Ascending aorta (tissue), 2 donors: ENCODE data around the gene OR4C15. TPM values are rescaled to one million over a fixed set of nuclear protein-coding genes. Genes with fewer than 3 reads are reported as not detected.

Experiments
- DNase-seq, 2 donors: peaks; one replicate each; pipeline ENCODE4 v3.0.0-alpha.2; 2019; ENCODE audit warnings: low spot score in 2 of 2
- H3K27ac ChIP-seq, 2 donors: fragments of 200-600 bp; sonication (generic); one replicate each; pipeline ENCODE4 v1.5.1; 2016 to 2017; ENCODE audit warnings: mild to moderate bottlenecking in 1 of 2
- H3K27me3 ChIP-seq: fragments of 200-600 bp; sonication (generic); one replicate; pipeline ENCODE4 v1.5.1; 2017
- H3K36me3 ChIP-seq, 2 donors: fragments of 200-600 bp; sonication (generic); one replicate each; pipeline ENCODE4 v1.5.1; 2016
- H3K4me1 ChIP-seq, 2 donors: fragments of 200-600 bp; sonication (generic); one replicate each; pipeline ENCODE4 v1.5.1; 2016 to 2017; ENCODE audit warnings: mild to moderate bottlenecking in 1 of 2
- H3K4me3 ChIP-seq, 2 donors: fragments of 200-600 bp; sonication (generic); one replicate each; pipeline ENCODE4 v1.5.1; 2016 to 2017; ENCODE audit warnings: mild to moderate bottlenecking in 1 of 2
- H3K9me3 ChIP-seq, 2 donors: fragments of 200-600 bp; sonication (generic); one replicate each; pipeline ENCODE4 v1.5.1; 2016
- CTCF ChIP-seq, 3 experiments: fragments of 200-600 bp in 2 of 3; fragments of 450-650 bp in 1 of 3; sonication (generic) in 2 of 3; IDR thresholded peaks; one replicate each; pipeline ENCODE4 v1.5.1; 2016 to 2019; ENCODE audit warnings: antibody characterized with exemption in 3 of 3, mild to moderate bottlenecking in 1 of 3, moderate library complexity in 1 of 3
- intact Hi-C: fragments of 100-400 bp; cut with DNase I; formaldehyde crosslinking; loops from one replicate; pipeline ENCODE4 v1.15.1; 2023
- total RNA-seq: library from RNA; depleted of rRNA; stranded (reverse); fragments of >200 nt; gene quantifications from one replicate; pipeline ENCODE4 v1.1.0, GENCODE V29; 2016

OR4C15 gene
- not detected for total RNA-seq

- no peaks in the 10 kb centered on the region for H3K4me1 ChIP-seq
- DNase-seq = no peak
- H3K27ac ChIP-seq = no peak within 1 kb of the TSS
- no peak within 1 kb of the TSS for H3K4me3 ChIP-seq
- no peaks in the 10 kb centered on the region for H3K27me3 ChIP-seq
- TF ChIP-seq CTCF (IDR thresholded peaks at IDR 0.05) = no peak
- no peaks in the 10 kb centered on the region for H3K36me3 ChIP-seq
- no peaks in the 10 kb centered on the region for H3K9me3 ChIP-seq
- intact Hi-C loops = no loop called here
Measured at GRCh38 chr11:55554169-55554568, at the start of gene OR4C15. OR4C15 (plus strand) TSS chr11:55554469; CDS start chr11:55554469, 0 bp downstream.

GRCh38 chr11:55571828-55572227, 17.6 kb downstream of the OR4C15 start, which contains the start of gene OR4C16:
OR4C16 (plus strand) TSS chr11:55572128; CDS start chr11:55572128, 0 bp downstream.
- H3K27me3 ChIP-seq = no peaks in the 10 kb centered on the region
- H3K9me3 ChIP-seq = no peaks in the 10 kb centered on the region
- intact Hi-C loops = no loop called here
- no peak for DNase-seq
- no peak within 1 kb of the TSS for H3K4me3 ChIP-seq
- no peak for TF ChIP-seq CTCF (IDR thresholded peaks at IDR 0.05)
- no peak within 1 kb of the TSS for H3K27ac ChIP-seq
- H3K4me1 ChIP-seq = no peaks in the 10 kb centered on the region
- H3K36me3 ChIP-seq = no peaks in the 10 kb centered on the region

DNA sequence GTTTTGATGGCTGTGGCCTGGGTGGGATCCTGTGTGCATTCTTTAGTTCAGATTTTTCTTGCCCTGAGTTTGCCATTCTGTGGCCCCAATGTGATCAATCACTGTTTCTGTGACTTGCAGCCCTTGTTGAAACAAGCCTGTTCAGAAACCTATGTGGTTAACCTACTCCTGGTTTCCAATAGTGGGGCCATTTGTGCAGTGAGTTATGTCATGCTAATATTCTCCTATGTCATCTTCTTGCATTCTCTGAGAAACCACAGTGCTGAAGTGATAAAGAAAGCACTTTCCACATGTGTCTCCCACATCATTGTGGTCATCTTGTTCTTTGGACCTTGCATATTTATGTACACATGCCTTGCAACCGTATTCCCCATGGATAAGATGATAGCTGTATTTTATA, 18.3 kb downstream of the OR4C15 start:
- no peak for DNase-seq
- no peaks in the 10 kb centered on the region for H3K9me3 ChIP-seq
- H3K27ac ChIP-seq = no peak overlapping the region
- TF ChIP-seq CTCF (IDR thresholded peaks at IDR 0.05) = no peak
- no peaks in the 10 kb centered on the region for H3K27me3 ChIP-seq
- H3K4me3 ChIP-seq = no peak overlapping the region
- intact Hi-C loops = no loop called here
- no peaks in the 10 kb centered on the region for H3K36me3 ChIP-seq
- H3K4me1 ChIP-seq = no peaks in the 10 kb centered on the region

Other genes starting within 250 kb of the OR4C15 start
- not detected for gene OR4A16, start 211.3 kb upstream of the OR4C15 start, total RNA-seq
- not detected for gene OR4A15, start 186.5 kb upstream of the OR4C15 start, total RNA-seq
- not detected for gene OR4C16, start 17.7 kb downstream of the OR4C15 start, total RNA-seq
- not detected for gene OR4C11, start 53.2 kb downstream of the OR4C15 start, total RNA-seq
- gene OR4P4, start 80.6 kb downstream of the OR4C15 start, total RNA-seq = not detected
- gene OR4S2, start 93.9 kb downstream of the OR4C15 start, total RNA-seq = not detected
- gene OR4C6, start 107.7 kb downstream of the OR4C15 start, total RNA-seq = not detected
- gene OR5D13, start 219.0 kb downstream of the OR4C15 start, total RNA-seq = not detected
- not detected for gene OR5D14, start 241.1 kb downstream of the OR4C15 start, total RNA-seq